Muscle layer of colon (tissue), 2 donors: ENCODE results near the gene MUC12.
"Not testable (repeated sequence)": the region's sequence is repeated elsewhere in the genome, so short reads cannot be mapped to it uniquely, and the experiment has no call there.

Experiments used
- H3K27ac ChIP-seq: one replicate; pipeline ENCODE4 v1.7.0; 2013; ENCODE audit warnings: low read depth, mild to moderate bottlenecking, low read length, moderate library complexity
- H3K27me3 ChIP-seq, 2 donors: one replicate each; pipeline ENCODE4 v1.7.0; 2013; ENCODE audit warnings: low read length in 2 of 2, mild to moderate bottlenecking in 2 of 2; ENCODE audit not compliant: insufficient read depth in 2 of 2, control insufficient read depth in 1 of 2
- H3K36me3 ChIP-seq: one replicate; pipeline ENCODE4 v1.7.0; 2013; ENCODE audit warnings: mild to moderate bottlenecking, low read length; ENCODE audit not compliant: insufficient read depth
- H3K4me1 ChIP-seq: one replicate; pipeline ENCODE4 v1.7.0; 2013; ENCODE audit warnings: mild to moderate bottlenecking, low read length; ENCODE audit not compliant: insufficient read depth
- H3K4me3 ChIP-seq, 2 donors: one replicate each; pipeline ENCODE4 v1.7.0; 2013; ENCODE audit warnings: low read length in 2 of 2, low read depth in 1 of 2, mild to moderate bottlenecking in 1 of 2, moderate library complexity in 1 of 2
- H3K9ac ChIP-seq: one replicate; pipeline ENCODE4 v1.7.0; 2013; ENCODE audit warnings: low read length
- H3K9me3 ChIP-seq: one replicate; pipeline ENCODE4 v1.7.0; 2013; ENCODE audit warnings: mild to moderate bottlenecking, low read length
- donor health status: abdominal sarcoma.
- donor health status: Adenocarcinoma of cecum.

MUC12 gene

GRCh38 chr7:101023839-101024238, 54.5 kb downstream of the MUC12 start:
- Histone ChIP-seq H3K36me3 (no peaks in the 10 kb centered on the region), H3K27me3 (peaks cover 0 to 3% of the 10 kb centered on the region in 2 donors), H3K9ac (no peak overlapping the region), H3K4me3 (no peak overlapping the region), H3K27ac (no peak overlapping the region), H3K9me3 (no peaks in the 10 kb centered on the region), H3K4me1 (no peaks in the 10 kb centered on the region)

- H3K9ac ChIP-seq: no peak overlapping the region
- H3K4me3 ChIP-seq: no peak overlapping the region
These were observed 61.7 kb downstream of the MUC12 start for GRCh38 chr7:101031082-101031481.

GRCh38 chr7:101035941-101036340, 66.6 kb downstream of the MUC12 start:
- H3K4me1 ChIP-seq: no peaks in the 10 kb centered on the region
- H3K9me3 ChIP-seq: no peaks in the 10 kb centered on the region
- no peak overlapping the region for H3K27ac ChIP-seq
- H3K4me3 ChIP-seq: no peak overlapping the region
- no peak overlapping the region for H3K9ac ChIP-seq
- no peaks in the 10 kb centered on the region for H3K36me3 ChIP-seq
- no peaks in the 10 kb centered on the region for H3K27me3 ChIP-seq

More at GRCh38 chr7:101031082-101031481, 61.7 kb downstream of the MUC12 start:
- Histone ChIP-seq H3K27me3 (no peaks in the 10 kb centered on the region), H3K4me1 (no peaks in the 10 kb centered on the region), H3K9me3 (no peaks in the 10 kb centered on the region), H3K36me3 (no peaks in the 10 kb centered on the region), H3K27ac (no peak overlapping the region)

- H3K27ac ChIP-seq, H3K36me3 ChIP-seq: not testable (repeated sequence)
These were observed 71.9 kb downstream of the MUC12 start for GRCh38 chr7:101041283-101041682.

GRCh38 chr7:101058355-101058754, 89.0 kb downstream of the MUC12 start:
- Histone ChIP-seq H3K27ac (no peak overlapping the region), H3K9ac (no peak overlapping the region), H3K4me3 (no peak overlapping the region), H3K27me3 (peaks cover 0 to 9% of the 10 kb centered on the region in 2 donors), H3K9me3 (no peaks in the 10 kb centered on the region), H3K4me1 (no peaks in the 10 kb centered on the region), H3K36me3 (no peaks in the 10 kb centered on the region)

More at GRCh38 chr7:101041283-101041682, 71.9 kb downstream of the MUC12 start:
- not testable (repeated sequence) for H3K9ac ChIP-seq, H3K9me3 ChIP-seq, H3K4me3 ChIP-seq, H3K27me3 ChIP-seq, H3K4me1 ChIP-seq

- H3K36me3 ChIP-seq: no peaks in the 10 kb centered on the region
- peaks cover 0 to 9% of the 10 kb centered on the region in 2 donors for H3K27me3 ChIP-seq
- no peaks in the 10 kb centered on the region for H3K9me3 ChIP-seq
- H3K4me1 ChIP-seq: no peaks in the 10 kb centered on the region
- H3K27ac ChIP-seq: no peak overlapping the region
- H3K4me3 ChIP-seq: no peak overlapping the region
- H3K9ac ChIP-seq: no peak overlapping the region
These were observed 90.2 kb downstream of the MUC12 start for GRCh38 chr7:101059620-101059942.

- no peak overlapping the region for H3K9ac ChIP-seq
- H3K4me3 ChIP-seq: no peak overlapping the region
- H3K27me3 ChIP-seq: peaks cover 0 to 9% of the 10 kb centered on the region in 2 donors
These were observed 91.6 kb downstream of the MUC12 start for GRCh38 chr7:101060992-101061391.

GRCh38 chr7:101064176-101064550, 94.8 kb downstream of the MUC12 start:
- not testable (repeated sequence) for H3K4me3 ChIP-seq, H3K9me3 ChIP-seq, H3K9ac ChIP-seq, H3K27ac ChIP-seq, H3K36me3 ChIP-seq, H3K4me1 ChIP-seq
- H3K27me3 ChIP-seq: peaks cover 0 to 13% of the 10 kb centered on the region in 2 donors

More at GRCh38 chr7:101060992-101061391, 91.6 kb downstream of the MUC12 start:
- no peaks in the 10 kb centered on the region for H3K4me1 ChIP-seq
- H3K9me3 ChIP-seq: no peaks in the 10 kb centered on the region
- H3K27ac ChIP-seq: no peak overlapping the region
- H3K36me3 ChIP-seq: no peaks in the 10 kb centered on the region

GRCh38 chr7:101065162-101065561, 95.8 kb downstream of the MUC12 start:
- H3K4me1 ChIP-seq, H3K27me3 ChIP-seq, H3K9ac ChIP-seq, H3K4me3 ChIP-seq, H3K36me3 ChIP-seq, H3K27ac ChIP-seq, H3K9me3 ChIP-seq: not testable (repeated sequence)

- Histone ChIP-seq H3K27me3 (peaks cover 0 to 6% of the 10 kb centered on the region in 2 donors), H3K9ac (no peak overlapping the region), H3K27ac (no peak overlapping the region), H3K4me3 (no peak overlapping the region), H3K9me3 (no peaks in the 10 kb centered on the region), H3K4me1 (no peaks in the 10 kb centered on the region), H3K36me3 (no peaks in the 10 kb centered on the region)
These were observed 96.9 kb downstream of the MUC12 start for GRCh38 chr7:101066141-101066832.

- H3K4me3 ChIP-seq: no peak overlapping the region
- H3K27ac ChIP-seq: no peak overlapping the region
- H3K36me3 ChIP-seq: no peaks in the 10 kb centered on the region
- no peaks in the 10 kb centered on the region for H3K9me3 ChIP-seq
- H3K9ac ChIP-seq: no peak overlapping the region
- H3K27me3 ChIP-seq: peaks cover 0 to 6% of the 10 kb centered on the region in 2 donors
- no peaks in the 10 kb centered on the region for H3K4me1 ChIP-seq
These were observed 97.4 kb downstream of the MUC12 start for GRCh38 chr7:101066833-101067177.

GRCh38 chr7:101068401-101068800, 99.0 kb downstream of the MUC12 start:
- Histone ChIP-seq H3K36me3 (no peaks in the 10 kb centered on the region), H3K4me1 (no peaks in the 10 kb centered on the region), H3K9me3 (no peaks in the 10 kb centered on the region), H3K4me3 (no peak overlapping the region), H3K27me3 (peaks cover 0 to 6% of the 10 kb centered on the region in 2 donors), H3K9ac (no peak overlapping the region), H3K27ac (no peak overlapping the region)
